Activated naive CD4-positive, alpha-beta T cell treated with Interleukin-2 at 50 U/mL for 16 hours (primary cell): ENCODE measurements around the gene PSD4.

Experiments used
- DNase-seq: peaks from one replicate; pipeline ENCODE4 v3.0.0-alpha.2; 2020

Gene PSD4

GRCh38 chr2:113209011-113209645 is 35.4 kb downstream of the PSD4 start:
- DNase-seq: no peak

DNA sequence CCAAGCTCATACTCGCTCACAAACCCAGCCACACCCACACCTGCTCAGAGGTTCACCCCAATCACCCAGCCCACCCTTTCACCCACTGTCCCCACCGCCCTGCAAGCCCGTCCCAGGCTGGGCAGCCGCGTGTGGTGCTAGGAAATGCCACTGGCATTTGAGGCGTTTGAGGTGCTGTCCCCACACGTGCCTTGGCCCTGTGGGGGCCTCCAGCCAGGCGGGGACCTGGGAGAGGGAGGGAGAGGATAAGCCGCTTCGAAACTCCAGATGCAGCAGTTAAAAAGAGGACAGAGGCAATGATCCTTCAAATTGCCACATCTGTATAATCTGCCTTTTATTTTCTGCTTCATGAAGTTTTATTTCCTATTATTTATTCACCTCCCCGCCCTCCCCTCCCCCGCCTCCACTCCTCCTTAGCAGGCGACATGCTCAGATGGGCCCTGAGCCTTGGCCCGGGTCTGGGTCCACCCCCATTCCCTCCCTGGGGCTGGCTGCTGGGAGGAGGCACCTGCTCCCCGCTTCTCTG is 35.9 kb downstream of the PSD4 start:
- no peak for DNase-seq

DNA sequence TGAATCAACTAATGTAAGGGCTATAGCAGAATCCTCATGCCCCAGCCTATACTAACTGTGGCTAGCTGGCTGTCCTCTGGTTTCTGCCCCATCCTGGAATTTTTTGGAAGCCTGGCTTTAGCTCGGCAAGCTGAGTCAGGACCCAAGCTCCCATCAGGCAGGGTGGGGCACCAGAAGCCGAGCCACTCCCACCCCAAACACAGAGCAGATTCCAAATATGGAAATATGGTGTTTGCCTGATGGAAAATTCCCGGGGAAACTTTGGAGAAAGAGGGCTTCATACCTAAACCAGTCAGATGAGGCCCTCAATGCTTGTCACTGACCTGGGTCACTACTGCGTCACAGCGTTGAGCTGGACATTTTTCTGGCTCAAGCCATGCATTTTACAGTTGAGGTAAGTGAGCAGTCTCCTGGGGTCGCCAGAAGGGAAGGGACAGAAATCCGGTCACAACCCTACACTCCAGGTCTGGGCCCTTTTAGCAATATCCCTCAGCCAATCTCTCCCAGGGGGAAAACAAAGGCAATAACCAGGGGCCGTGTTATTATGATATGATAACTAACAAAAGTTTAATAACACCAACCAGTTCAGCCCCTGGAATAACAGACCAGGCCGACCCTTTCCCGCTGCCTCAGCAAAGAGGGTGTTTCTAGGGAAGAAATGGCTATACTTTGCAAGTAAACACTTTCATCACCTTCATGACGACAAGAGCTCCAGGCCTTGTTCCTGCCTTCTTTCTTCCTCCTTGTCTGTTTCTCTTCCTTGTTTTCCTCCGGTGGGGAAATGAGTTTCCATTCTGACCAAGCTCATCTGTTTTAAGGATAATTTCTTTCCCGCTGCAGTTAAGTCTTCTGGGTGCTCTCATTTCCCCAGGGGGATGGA is 37.7 kb downstream of the PSD4 start:
- no peak for DNase-seq

DNA sequence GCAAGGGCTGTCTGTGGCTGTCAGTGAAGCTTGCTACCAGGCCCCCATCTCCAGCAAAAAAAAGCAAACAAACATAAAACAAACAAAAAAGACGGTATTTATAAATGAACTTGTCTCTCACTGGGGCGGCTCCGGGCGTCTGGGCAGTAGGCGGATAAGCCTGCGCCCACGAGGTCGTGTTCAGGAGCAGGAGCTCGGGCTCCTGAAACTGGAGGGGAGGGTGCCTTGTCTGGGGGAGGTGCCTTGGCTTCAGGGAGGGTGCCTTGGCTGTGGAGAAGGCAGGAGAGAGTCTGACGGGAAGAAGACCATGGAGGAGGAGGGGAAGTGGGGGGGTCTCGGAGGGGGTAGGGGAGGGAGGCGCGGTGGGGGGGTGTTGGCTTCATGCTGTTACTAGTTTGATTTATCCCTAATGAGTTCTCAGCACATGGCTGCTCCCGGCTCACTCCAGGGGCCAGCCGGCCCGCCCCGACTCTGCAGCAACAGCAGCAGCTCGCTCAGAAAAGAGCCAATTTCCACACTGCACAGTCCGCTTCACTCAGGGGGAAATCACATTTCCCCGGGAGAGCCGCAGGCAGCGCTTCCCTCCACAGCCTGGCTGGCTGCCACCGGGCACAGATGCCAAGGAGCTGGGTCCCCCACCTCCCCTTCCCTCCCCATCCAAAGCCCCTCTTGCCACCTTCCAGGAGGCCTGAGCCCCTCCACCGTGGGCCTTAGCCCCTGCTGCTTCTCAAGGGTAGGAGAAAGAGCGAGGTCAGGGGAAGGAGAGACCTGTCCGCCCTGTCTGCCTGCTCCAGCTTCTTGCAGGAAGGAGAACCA is 38.7 kb downstream of the PSD4 start:
- DNase-seq: no peak

GRCh38 chr2:113213061-113213930 is 39.5 kb downstream of the PSD4 start:
- DNase-seq: no peak

GRCh38 chr2:113214141-113214540 is 40.4 kb downstream of the PSD4 start:
- no peak for DNase-seq

- DNase-seq: no peak
These were observed 41.3 kb downstream of the PSD4 start for GRCh38 chr2:113215056-113215455.

DNA sequence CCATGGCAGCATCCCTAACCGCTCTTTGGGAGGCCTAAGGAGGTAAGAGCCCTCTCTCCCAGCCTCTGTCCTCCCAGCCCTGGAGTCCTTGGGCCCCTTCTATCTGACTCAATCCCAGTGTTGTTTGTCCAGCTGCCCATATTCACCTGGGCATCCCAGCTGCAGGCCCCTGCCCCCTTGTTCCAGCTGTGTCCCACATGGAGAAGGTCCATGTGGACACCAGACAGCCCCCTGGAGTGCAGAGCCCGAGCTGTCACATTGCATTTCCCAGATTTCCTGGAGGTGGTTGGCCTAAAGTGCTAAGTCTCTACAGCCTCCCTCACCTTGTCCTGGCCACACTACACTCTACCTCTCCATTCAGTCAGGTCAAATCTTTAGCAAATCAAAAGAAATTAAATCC is 42.5 kb downstream of the PSD4 start:
- DNase-seq: no peak

- DNase-seq: no peak
These were observed 43.2 kb downstream of the PSD4 start for GRCh38 chr2:113216891-113217454.

- DNase-seq: no peak
These were observed 43.9 kb downstream of the PSD4 start for GRCh38 chr2:113217455-113218282.

DNA sequence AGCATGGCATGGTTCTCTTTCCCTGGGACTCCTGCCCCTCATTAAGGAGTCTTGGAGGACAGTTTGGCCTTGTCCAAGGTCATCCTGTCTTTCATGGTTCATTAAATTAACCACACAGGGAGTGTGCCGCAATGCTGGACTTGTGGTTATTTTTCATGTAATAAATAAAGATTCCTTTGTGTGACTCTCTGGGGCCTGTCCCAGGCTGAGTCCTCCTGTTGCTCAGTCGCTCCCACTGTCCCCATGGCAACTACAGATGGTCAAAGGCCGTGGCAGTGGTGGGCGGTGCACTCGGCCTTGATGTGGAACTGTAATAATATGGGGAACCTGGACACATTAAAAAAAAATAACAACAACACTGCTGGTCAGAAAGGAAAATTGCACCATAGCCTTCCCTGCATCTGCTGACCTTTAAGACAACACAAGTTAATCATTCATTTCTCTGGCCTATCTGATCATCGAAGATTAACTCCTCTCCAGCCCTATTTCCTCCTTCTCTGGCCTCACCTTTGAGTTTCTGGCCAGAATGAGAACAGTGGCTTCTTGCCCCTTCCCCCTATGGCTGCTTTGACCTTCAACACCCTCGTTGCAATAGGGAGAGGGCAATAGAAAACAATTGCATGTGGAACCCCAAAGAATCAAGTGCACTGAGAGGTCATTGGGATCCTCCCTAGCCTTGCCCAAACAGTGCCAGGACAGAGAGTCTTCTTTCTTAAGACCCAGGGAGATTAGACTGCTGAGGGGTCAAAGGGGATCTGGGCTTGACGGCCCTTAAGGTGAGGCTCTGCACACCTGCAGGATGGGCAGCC is 44.7 kb downstream of the PSD4 start:
- DNase-seq: no peak

- DNase-seq: no peak
These were observed 45.3 kb downstream of the PSD4 start for GRCh38 chr2:113219092-113219441.

- DNase-seq: no peak
These were observed 45.7 kb downstream of the PSD4 start for GRCh38 chr2:113219525-113219888.

DNA sequence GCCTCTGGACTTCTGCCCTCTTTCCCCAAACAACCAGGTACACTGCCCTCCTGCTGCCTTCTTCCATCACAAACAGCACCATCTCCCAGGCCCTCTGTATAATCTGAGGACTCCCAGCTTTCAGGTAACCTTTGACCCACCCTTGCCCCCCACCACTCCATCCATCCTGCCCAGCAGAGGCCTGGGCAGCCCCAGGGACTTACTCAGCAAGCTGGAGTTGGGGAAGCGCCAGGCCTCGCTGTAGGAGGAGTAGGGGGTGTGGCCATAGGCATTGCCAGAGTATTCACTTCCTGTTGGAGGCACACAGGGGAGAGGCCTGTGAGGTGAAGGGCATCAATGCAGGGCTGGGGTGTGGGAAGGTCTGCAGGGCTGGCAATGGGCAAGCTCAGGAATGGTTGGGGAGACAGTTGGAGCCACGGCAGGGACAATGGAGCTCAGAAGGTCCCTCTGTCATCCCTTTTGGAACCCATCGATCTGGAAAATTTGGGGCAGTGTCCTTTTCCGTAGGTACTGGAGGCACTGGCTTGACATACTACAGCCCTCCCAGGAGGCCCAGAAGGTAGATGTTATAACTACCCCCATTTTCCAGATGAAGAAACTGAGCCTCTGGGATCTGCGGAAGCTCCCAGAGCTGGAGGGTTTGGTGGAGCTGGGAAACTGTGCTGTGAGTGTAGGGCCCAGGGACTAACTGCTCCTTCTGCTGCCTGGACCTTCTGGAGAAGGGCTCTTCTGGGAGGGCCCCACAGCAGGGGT is 46.3 kb downstream of the PSD4 start:
- no peak for DNase-seq

GRCh38 chr2:113220970-113221708 is 47.4 kb downstream of the PSD4 start:
- no peak for DNase-seq

DNA sequence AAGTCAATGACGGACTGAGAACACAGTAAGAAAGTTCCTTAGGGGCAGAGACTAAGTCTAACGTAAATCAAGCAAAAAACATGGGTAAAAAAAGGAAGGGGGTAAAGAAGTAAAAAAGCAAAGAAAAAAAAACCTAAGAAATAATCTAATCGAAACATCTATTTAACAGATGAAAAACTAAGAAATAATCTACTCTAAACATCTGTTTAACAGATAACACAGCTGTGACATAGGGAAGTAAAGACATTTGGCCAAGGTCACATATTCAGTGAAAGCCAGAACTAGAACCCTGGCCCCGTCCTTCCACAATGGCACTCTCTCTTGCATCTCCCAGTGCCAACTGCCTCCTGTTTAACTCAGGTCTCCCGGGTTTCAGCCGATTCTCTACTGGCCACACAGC is 48.1 kb downstream of the PSD4 start:
- DNase-seq: no peak

DNA sequence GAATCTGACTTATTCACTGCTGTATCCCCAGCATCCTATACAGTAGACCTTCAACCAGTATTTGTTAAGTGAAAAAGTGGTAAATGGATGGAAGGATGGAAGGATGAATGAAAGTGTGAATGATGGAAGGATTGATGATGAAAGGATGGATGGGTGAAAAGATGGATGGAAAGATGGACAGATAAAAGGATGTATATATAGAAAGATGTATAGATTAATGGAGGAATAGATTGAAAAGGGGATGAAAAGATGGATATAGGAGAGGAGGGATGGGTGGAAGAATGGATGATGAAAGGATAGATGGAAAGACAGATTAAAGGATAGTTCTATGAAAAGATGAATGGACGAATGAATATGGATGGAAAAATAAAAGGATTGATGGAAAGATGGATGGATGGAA is 50.0 kb downstream of the PSD4 start:
- DNase-seq: no peak

DNA sequence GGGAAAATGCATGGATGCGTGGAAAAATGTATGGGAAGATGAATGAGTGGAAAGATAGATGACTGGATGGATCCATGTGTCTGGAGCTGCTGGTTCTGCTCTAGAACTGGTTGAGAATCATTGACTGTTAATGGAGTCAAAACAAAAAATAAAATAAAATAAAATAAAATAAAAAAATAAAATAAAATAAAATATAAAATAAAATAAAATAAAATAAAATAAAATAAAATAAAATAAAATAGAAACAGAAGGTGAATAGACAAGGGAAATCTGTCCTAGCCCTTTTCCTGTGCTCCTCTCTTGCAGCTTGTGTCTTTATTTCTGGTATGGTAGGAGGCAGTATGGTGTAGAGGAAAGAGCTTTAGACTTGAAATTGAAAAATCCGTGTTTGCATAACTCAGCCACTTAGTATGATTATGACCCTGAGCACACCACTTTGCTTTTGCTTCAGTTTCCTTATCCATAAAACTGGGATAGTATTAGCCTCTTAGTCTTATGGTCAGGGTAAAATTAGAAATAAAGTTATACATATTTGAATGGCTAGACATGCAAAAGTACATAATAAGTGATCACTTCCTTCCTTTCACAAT is 51.0 kb downstream of the PSD4 start:
- DNase-seq: no peak
